HTR-8/SVneo (cell line): ENCODE results near the gene COL26A1.

Source experiments
- DNase-seq: peaks from one replicate; pipeline ENCODE4 v3.0.0; 2011; ENCODE audit warnings: low spot score, mixed read lengths; ENCODE audit not compliant: insufficient read length
- FAIRE-seq: peaks from 2 replicates; lab custom pipeline; 2011; peaks lifted over from hg19 to GRCh38; lab: Jason Lieb, UNC

Gene COL26A1

GRCh38 chr7:101522021-101522420 lies 159.3 kb downstream of the COL26A1 start:
- FAIRE-seq (no peak), DNase-seq (no peak)

GRCh38 chr7:101527844-101528667 lies 165.4 kb downstream of the COL26A1 start:
- FAIRE-seq (no peak), DNase-seq (no peak)

- no peak for DNase-seq
- no peak for FAIRE-seq
Observed at GRCh38 chr7:101529560-101529959, 166.9 kb downstream of the COL26A1 start.

GRCh38 chr7:101531726-101532357 lies 169.2 kb downstream of the COL26A1 start:
- DNase-seq, result no peak

GRCh38 chr7:101532400-101533102 lies 169.9 kb downstream of the COL26A1 start:
- DNase-seq (no peak), FAIRE-seq (no peak)

More at GRCh38 chr7:101531726-101532357, 169.2 kb downstream of the COL26A1 start:
- FAIRE-seq, result no peak

- DNase-seq (no peak), FAIRE-seq (no peak)
Observed at GRCh38 chr7:101533103-101533465, 170.4 kb downstream of the COL26A1 start.

- peak; percentile 48 for FAIRE-seq
- no peak for DNase-seq
Observed at GRCh38 chr7:101534015-101534803, 171.5 kb downstream of the COL26A1 start.

- FAIRE-seq (no peak), DNase-seq (no peak)
Observed at GRCh38 chr7:101534873-101535272, 172.2 kb downstream of the COL26A1 start.

- no peak for FAIRE-seq
- no peak for DNase-seq
Observed at GRCh38 chr7:101535351-101535751, 172.7 kb downstream of the COL26A1 start.

GRCh38 chr7:101536232-101536631 lies 173.6 kb downstream of the COL26A1 start:
- DNase-seq (no peak), FAIRE-seq (no peak)

GRCh38 chr7:101536668-101537067 lies 174.0 kb downstream of the COL26A1 start:
- FAIRE-seq, result no peak
- no peak for DNase-seq

- DNase-seq (peak; percentile 41), FAIRE-seq (no peak)
Observed at GRCh38 chr7:101537205-101537604, 174.5 kb downstream of the COL26A1 start.

GRCh38 chr7:101537935-101538595 lies 175.4 kb downstream of the COL26A1 start:
- FAIRE-seq, result no peak
- DNase-seq, result no peak

- DNase-seq, result peak; percentile 62
- no peak for FAIRE-seq
Observed at GRCh38 chr7:101538596-101539459, 176.2 kb downstream of the COL26A1 start.

- FAIRE-seq (no peak), DNase-seq (no peak)
Observed at GRCh38 chr7:101539784-101540183, 177.1 kb downstream of the COL26A1 start.

- FAIRE-seq, result no peak
- no peak for DNase-seq
Observed at GRCh38 chr7:101542527-101543241, 180.0 kb downstream of the COL26A1 start.

- no peak for DNase-seq
- no peak for FAIRE-seq
Observed at GRCh38 chr7:101543242-101543766, 180.6 kb downstream of the COL26A1 start.

- no peak for DNase-seq
- FAIRE-seq, result no peak
Observed at GRCh38 chr7:101543846-101544245, 181.2 kb downstream of the COL26A1 start.
